Thyroid gland (tissue), 4 donors: ENCODE data around the gene SPINDOC.

Experiments
- CTCF ChIP-seq, 6 experiments: fragments of 200-600 bp in 3 of 6; fragments of 450-650 bp in 3 of 6; sonication (generic) in 3 of 6; IDR thresholded peaks; one replicate each; pipeline ENCODE4 v1.5.1; 2016 to 2019; ENCODE audit warnings: antibody characterized with exemption in 6 of 6, mild to moderate bottlenecking in 2 of 6, inconsistent platforms in 1 of 6, moderate library complexity in 1 of 6
- POLR2A ChIP-seq, 2 donors: fragments of 450-650 bp; IDR thresholded peaks; one replicate each; pipeline ENCODE4 v1.6.1; 2017; ENCODE audit warnings: antibody characterized with exemption in 2 of 2, mild to moderate bottlenecking in 2 of 2, moderate library complexity in 1 of 2

GRCh38 chr11:63869171-63869591, 55.9 kb downstream of the SPINDOC start:
- peak in 1 of 6 experiments; percentile 7 for TF ChIP-seq CTCF (IDR thresholded peaks at IDR 0.05)
- TF ChIP-seq POLR2A (IDR thresholded peaks at IDR 0.05) = no peak
